Fibroblast of the conjunctiva (primary cell): ENCODE data around the gene FAM83G.
A peak's percentile ranks its signal among the peaks of the same experiment; 100 is the strongest.
"Not testable (repeated sequence)": the region's sequence is repeated elsewhere in the genome, so short reads cannot be mapped to it uniquely, and the experiment has no call there.

Experiments
- DNase-seq: peaks from one replicate; pipeline ENCODE4 v3.0.0-alpha.2; 2010; ENCODE audit warnings: low read depth

FAM83G gene

GRCh38 chr17:19004421-19005136 lies at the start of gene FAM83G:
TSS of gene FAM83G (minus strand) at chr17:19004764. CDS start at chr17:19004041, 723 bp downstream.
- peak; percentile 21 for DNase-seq

- not testable (repeated sequence) for DNase-seq
Observed at GRCh38 chr17:19048826-19049225, 44.3 kb upstream of the FAM83G start.

GRCh38 chr17:19047510-19047909 lies 42.9 kb upstream of the FAM83G start:
- not testable (repeated sequence) for DNase-seq

GRCh38 chr17:19046782-19047375 lies 42.3 kb upstream of the FAM83G start, which contains the start of gene GRAP:
TSS of gene GRAP (minus strand) at chr17:19046957. CDS start at chr17:19046926, 31 bp downstream.
- not testable (repeated sequence) for DNase-seq

GRCh38 chr17:19044643-19045042 lies 40.1 kb upstream of the FAM83G start:
- DNase-seq = not testable (repeated sequence)

GRCh38 chr17:19043032-19043431 lies 38.5 kb upstream of the FAM83G start:
- DNase-seq = not testable (repeated sequence)

- not testable (repeated sequence) for DNase-seq
Observed at GRCh38 chr17:19042369-19042768, 37.8 kb upstream of the FAM83G start.

GRCh38 chr17:19041871-19042270 lies 37.3 kb upstream of the FAM83G start:
- not testable (repeated sequence) for DNase-seq

- DNase-seq = not testable (repeated sequence)
Observed at GRCh38 chr17:19040350-19040749, 35.8 kb upstream of the FAM83G start.

- not testable (repeated sequence) for DNase-seq
Observed at GRCh38 chr17:19038730-19039129, 34.2 kb upstream of the FAM83G start.

- not testable (repeated sequence) for DNase-seq
Observed at GRCh38 chr17:19038007-19038406, 33.4 kb upstream of the FAM83G start.

- not testable (repeated sequence) for DNase-seq
Observed at GRCh38 chr17:19037547-19037946, 33.0 kb upstream of the FAM83G start.

- DNase-seq = not testable (repeated sequence)
Observed at GRCh38 chr17:19036186-19036585, 31.6 kb upstream of the FAM83G start.

GRCh38 chr17:19032377-19032988 lies 27.9 kb upstream of the FAM83G start:
- not testable (repeated sequence) for DNase-seq

GRCh38 chr17:19031729-19032128 lies 27.2 kb upstream of the FAM83G start:
- DNase-seq = not testable (repeated sequence)

- not testable (repeated sequence) for DNase-seq
Observed at GRCh38 chr17:19030771-19031449, 26.3 kb upstream of the FAM83G start.

GRCh38 chr17:19029740-19030139 lies 25.2 kb upstream of the FAM83G start:
- DNase-seq = not testable (repeated sequence)

GRCh38 chr17:19028671-19029070 lies 24.1 kb upstream of the FAM83G start:
- DNase-seq = not testable (repeated sequence)

GRCh38 chr17:19024101-19025078 lies 19.8 kb upstream of the FAM83G start:
- no peak for DNase-seq

- DNase-seq = no peak
Observed at GRCh38 chr17:19023209-19023999, 18.8 kb upstream of the FAM83G start.
